Left ventricle myocardium inferior (tissue), 1 donor: Measurements from ENCODE around the gene CLEC3A. TPM values are rescaled to one million over a fixed set of nuclear protein-coding genes. Genes with fewer than 3 reads are reported as not detected.

Source experiments
- DNase-seq: peaks from one replicate; pipeline ENCODE4 v3.0.0-alpha.2; 2020
- H3K27ac ChIP-seq: fragments of 200-600 bp; replicated peaks from 2 replicates; pipeline ENCODE4 v1.8.0; 2021
- H3K27me3 ChIP-seq: fragments of 200-600 bp; 2 replicates; pipeline ENCODE4 v1.8.0; 2021; ENCODE audit warnings: low read depth
- H3K36me3 ChIP-seq: fragments of 200-600 bp; 2 replicates; pipeline ENCODE4 v1.8.0; 2021
- H3K4me1 ChIP-seq: fragments of 200-600 bp; 2 replicates; pipeline ENCODE4 v1.8.0; 2021
- H3K4me3 ChIP-seq: fragments of 200-600 bp; 2 replicates; pipeline ENCODE4 v1.8.0; 2021; ENCODE audit warnings: mild to moderate bottlenecking, moderate library complexity
- H3K9me3 ChIP-seq: fragments of 200-600 bp; replicated peaks from 2 replicates; pipeline ENCODE4 v1.8.0; 2021
- CTCF ChIP-seq: fragments of 200-600 bp; IDR thresholded peaks from 2 replicates; pipeline ENCODE4 v1.8.0; 2021; ENCODE audit warnings: antibody characterized with exemption, mild to moderate bottlenecking, borderline replicate concordance
- intact Hi-C: fragments of 100-400 bp; cut with micrococcal nuclease; formaldehyde crosslinking; loops from one replicate; pipeline ENCODE4 v1.11.0; 2022
- total RNA-seq: library from RNA; stranded (reverse); fragmentation: NEBNext Ultra II Directional; extraction: Animal tissue kit (Norgen Biotek cat#: 25700); gene quantifications from one replicate; pipeline ENCODE4 v1.2.1, GENCODE V29; 2021
- donor health status: DM: no; HTN: yes; CAD: no; lungs with severe emphysema.

Gene CLEC3A
- total RNA-seq, 1 donor from 2014 or later = not detected

- no peak overlapping the region for H3K4me3 ChIP-seq
- H3K4me1 ChIP-seq = no peaks in the 10 kb centered on the region
- DNase-seq = no peak
- no peaks in the 10 kb centered on the region for H3K36me3 ChIP-seq
- H3K27me3 ChIP-seq = peaks cover 4% of the 10 kb centered on the region
- H3K27ac ChIP-seq = no peak overlapping the region
- intact Hi-C loops = no loop called here
- H3K9me3 ChIP-seq = no peaks in the 10 kb centered on the region
- TF ChIP-seq CTCF = no peak
Observed at GRCh38 chr16:78034530-78034929, 12.2 kb downstream of the CLEC3A start.

GRCh38 chr16:78035012-78035411 lies 12.7 kb downstream of the CLEC3A start:
- Histone ChIP-seq H3K36me3 (no peaks in the 10 kb centered on the region), H3K9me3 (no peaks in the 10 kb centered on the region), H3K27ac (no peak overlapping the region), H3K27me3 (peaks cover 7% of the 10 kb centered on the region), H3K4me1 (no peaks in the 10 kb centered on the region), H3K4me3 (no peak overlapping the region)
- no peak for TF ChIP-seq CTCF
- DNase-seq = no peak
- intact Hi-C loops = no loop called here

- no peaks in the 10 kb centered on the region for H3K9me3 ChIP-seq
- no peaks in the 10 kb centered on the region for H3K4me1 ChIP-seq
- no peak for TF ChIP-seq CTCF
- DNase-seq = no peak
- no peak overlapping the region for H3K27ac ChIP-seq
- H3K36me3 ChIP-seq = no peaks in the 10 kb centered on the region
- intact Hi-C loops = no loop called here
- no peak overlapping the region for H3K4me3 ChIP-seq
- H3K27me3 ChIP-seq = peaks cover 20% of the 10 kb centered on the region
Observed at GRCh38 chr16:78040396-78040795, 18.0 kb downstream of the CLEC3A start.

DNA sequence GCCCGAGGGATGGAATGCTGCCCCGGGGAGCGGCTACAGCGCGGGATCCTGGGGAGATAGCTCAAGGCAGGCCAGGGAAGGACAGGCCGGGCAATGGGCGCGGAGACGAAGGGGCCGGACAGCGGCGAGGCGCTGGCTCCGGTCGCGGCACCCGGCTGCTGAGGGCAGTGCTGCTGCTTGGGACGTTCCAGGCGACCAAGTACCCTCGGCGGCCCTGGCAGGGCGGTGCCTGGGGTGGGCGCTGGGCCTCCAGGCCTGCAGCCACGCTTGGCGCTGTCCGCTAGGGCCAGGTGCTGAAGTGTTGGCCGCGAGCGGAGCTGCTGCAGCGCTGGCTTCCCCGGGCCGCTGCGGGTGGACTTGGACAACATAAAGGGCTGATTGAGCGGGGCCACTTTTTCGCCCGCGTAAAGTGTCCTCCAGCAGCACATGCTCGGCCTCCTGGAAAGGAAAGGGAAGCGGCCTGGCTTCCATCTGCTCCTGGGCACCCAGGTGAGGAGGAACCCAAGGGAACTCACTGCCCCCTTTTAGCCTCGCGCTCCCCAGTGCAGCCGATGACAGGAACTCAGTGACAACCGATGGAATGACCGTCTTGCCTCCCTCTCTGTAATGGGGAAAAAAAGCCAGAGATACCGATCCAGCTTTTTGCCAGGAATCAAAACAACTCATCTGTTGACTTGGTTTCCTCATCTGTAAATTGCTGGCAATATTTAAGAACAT lies 23.7 kb downstream of the CLEC3A start:
- Histone ChIP-seq H3K9me3 (no peaks in the 10 kb centered on the region), H3K4me1 (peaks cover 3% of the 10 kb centered on the region), H3K27ac (no peak overlapping the region), H3K27me3 (peaks cover 40% of the 10 kb centered on the region), H3K36me3 (no peaks in the 10 kb centered on the region), H3K4me3 (peak overlapping the region; percentile 41)
- DNase-seq = peak; percentile 60
- intact Hi-C loops = no loop called here
- TF ChIP-seq CTCF = no peak

GRCh38 chr16:78048319-78048718 lies 26.0 kb downstream of the CLEC3A start:
- no peak for TF ChIP-seq CTCF
- H3K4me1 ChIP-seq = peaks cover 3% of the 10 kb centered on the region
- H3K27me3 ChIP-seq = peaks cover 55% of the 10 kb centered on the region
- H3K4me3 ChIP-seq = no peak overlapping the region
- H3K9me3 ChIP-seq = no peaks in the 10 kb centered on the region
- H3K36me3 ChIP-seq = no peaks in the 10 kb centered on the region
- no peak for DNase-seq
- intact Hi-C loops = no loop called here
- H3K27ac ChIP-seq = no peak overlapping the region
